Transverse colon (tissue), 4 donors: ENCODE measurements around the gene ENTPD5.

Experiments used
- EP300 ChIP-seq: sonication (generic); formaldehyde crosslinking; IDR thresholded peaks from one replicate; pipeline ENCODE4 v1.6.1; 2017; ENCODE audit warnings: antibody characterized with exemption, low read depth
- POLR2A ChIP-seq: fragments of 450-650 bp; IDR thresholded peaks from one replicate; pipeline ENCODE4 v1.6.1; 2016; ENCODE audit warnings: antibody characterized with exemption, mild to moderate bottlenecking, moderate library complexity
- POLR2AphosphoS5 ChIP-seq, 3 donors: sonication (generic); formaldehyde crosslinking; IDR thresholded peaks; one replicate each; pipeline ENCODE4 v1.6.1; 2016; ENCODE audit warnings: antibody characterized with exemption in 3 of 3
- TF ChIP-seq, protein P1 (sequence below), 5 experiments: fragments of 200-600 bp in 3 of 5; fragments of 450-650 bp in 2 of 5; sonication (generic) in 3 of 5; IDR thresholded peaks; 1 replicate in 2 of 5; 2 replicates in 3 of 5; pipeline ENCODE4 v1.5.1; 2016 to 2017; ENCODE audit warnings: antibody characterized with exemption in 5 of 5, inconsistent platforms in 3 of 5, mild to moderate bottlenecking in 2 of 5, moderate library complexity in 1 of 5

DNA sequence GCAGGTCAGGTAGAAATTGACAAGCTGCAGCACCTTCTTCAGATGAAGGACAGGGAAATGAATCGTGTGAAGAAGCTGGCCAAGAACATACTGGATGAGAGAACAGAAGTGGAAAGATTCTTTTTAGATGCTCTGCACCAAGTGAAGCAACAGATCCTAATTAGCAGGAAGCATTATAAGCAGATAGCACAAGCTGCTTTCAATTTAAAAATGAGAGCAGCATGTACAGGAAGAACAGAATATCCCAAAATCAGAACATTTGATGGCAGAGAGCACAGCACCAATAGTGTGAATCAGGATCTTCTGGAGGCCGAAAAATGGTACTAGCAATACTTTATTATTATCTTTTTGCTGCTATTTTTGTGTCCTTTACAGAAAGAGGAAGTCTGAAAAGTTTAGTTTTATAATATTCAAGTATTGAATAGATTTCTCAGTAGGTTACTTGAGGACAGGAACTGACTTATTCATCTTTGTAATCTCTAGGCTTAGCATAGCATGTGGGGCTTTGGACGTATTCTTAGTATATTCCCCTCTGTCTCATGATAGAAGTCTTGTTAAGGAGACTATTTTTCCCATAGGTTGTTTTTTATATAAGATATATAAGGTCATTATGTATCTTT lies 30.9 kb upstream of the ENTPD5 start:
- TF ChIP-seq, protein P1, sequence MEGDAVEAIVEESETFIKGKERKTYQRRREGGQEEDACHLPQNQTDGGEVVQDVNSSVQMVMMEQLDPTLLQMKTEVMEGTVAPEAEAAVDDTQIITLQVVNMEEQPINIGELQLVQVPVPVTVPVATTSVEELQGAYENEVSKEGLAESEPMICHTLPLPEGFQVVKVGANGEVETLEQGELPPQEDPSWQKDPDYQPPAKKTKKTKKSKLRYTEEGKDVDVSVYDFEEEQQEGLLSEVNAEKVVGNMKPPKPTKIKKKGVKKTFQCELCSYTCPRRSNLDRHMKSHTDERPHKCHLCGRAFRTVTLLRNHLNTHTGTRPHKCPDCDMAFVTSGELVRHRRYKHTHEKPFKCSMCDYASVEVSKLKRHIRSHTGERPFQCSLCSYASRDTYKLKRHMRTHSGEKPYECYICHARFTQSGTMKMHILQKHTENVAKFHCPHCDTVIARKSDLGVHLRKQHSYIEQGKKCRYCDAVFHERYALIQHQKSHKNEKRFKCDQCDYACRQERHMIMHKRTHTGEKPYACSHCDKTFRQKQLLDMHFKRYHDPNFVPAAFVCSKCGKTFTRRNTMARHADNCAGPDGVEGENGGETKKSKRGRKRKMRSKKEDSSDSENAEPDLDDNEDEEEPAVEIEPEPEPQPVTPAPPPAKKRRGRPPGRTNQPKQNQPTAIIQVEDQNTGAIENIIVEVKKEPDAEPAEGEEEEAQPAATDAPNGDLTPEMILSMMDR (IDR thresholded peaks at IDR 0.05) = no peak
- TF ChIP-seq POLR2A (no peak), POLR2AphosphoS5 (IDR thresholded peaks at IDR 0.05) (no peak), EP300 (no peak)
